ENCODE results near the gene CCND2. TPM values are rescaled to one million over a fixed set of nuclear protein-coding genes. Genes with fewer than 3 reads are reported as not detected.
A peak's percentile ranks its signal among the peaks of the same experiment; 100 is the strongest.

Gene CCND2
- total and polyA plus RNA-seq, 9 of the 15 experiments (the other 6 are each of a cell fraction or from before 2014, with no cell fraction given), result 13.6 to 99.3 (median 39.6) TPM

DNA sequence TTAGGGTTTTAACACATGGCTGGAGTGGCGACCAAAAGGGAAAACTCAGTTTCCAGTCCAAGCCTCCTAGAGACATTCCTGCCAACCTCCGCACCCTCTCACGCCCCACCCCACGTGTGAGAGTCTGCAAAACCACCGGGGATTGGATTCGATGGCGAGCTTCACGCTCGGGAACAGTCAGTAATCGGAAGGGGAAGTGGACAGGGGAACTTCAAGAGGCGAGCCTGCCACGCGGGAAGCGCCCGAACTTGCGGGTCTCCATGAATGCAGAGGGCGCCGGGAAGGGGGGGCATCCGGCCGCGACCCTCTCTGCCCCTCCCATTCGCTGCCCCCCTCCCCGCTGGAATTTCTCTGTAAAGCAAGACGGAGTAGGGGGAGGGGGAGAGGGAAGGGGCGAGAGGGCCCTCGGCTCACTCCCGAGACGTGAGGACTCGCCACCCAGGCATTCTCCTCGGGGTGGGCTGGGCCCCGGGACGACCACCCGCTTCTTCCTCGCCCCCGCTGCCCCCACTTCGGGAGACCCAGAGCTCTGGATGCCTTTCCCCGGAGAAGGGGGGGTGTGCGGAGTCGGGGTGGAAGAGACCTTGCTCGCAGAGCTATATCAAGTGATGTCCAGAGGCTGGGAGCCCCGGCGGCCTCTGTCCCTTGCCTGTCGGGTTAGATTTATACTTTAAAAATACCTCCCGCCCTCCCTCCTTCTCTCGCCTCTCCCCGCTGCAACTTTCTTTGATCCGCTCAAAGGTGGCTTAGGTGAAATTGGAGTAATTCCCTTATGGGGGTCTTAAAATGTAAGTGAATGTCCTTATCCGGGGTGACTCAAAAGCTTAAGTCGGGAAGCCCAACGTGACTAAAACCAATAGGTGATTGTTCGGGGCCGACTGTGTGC, 2.5 kb upstream of the CCND2 start (continued):
- TF ChIP-seq, protein P1, sequence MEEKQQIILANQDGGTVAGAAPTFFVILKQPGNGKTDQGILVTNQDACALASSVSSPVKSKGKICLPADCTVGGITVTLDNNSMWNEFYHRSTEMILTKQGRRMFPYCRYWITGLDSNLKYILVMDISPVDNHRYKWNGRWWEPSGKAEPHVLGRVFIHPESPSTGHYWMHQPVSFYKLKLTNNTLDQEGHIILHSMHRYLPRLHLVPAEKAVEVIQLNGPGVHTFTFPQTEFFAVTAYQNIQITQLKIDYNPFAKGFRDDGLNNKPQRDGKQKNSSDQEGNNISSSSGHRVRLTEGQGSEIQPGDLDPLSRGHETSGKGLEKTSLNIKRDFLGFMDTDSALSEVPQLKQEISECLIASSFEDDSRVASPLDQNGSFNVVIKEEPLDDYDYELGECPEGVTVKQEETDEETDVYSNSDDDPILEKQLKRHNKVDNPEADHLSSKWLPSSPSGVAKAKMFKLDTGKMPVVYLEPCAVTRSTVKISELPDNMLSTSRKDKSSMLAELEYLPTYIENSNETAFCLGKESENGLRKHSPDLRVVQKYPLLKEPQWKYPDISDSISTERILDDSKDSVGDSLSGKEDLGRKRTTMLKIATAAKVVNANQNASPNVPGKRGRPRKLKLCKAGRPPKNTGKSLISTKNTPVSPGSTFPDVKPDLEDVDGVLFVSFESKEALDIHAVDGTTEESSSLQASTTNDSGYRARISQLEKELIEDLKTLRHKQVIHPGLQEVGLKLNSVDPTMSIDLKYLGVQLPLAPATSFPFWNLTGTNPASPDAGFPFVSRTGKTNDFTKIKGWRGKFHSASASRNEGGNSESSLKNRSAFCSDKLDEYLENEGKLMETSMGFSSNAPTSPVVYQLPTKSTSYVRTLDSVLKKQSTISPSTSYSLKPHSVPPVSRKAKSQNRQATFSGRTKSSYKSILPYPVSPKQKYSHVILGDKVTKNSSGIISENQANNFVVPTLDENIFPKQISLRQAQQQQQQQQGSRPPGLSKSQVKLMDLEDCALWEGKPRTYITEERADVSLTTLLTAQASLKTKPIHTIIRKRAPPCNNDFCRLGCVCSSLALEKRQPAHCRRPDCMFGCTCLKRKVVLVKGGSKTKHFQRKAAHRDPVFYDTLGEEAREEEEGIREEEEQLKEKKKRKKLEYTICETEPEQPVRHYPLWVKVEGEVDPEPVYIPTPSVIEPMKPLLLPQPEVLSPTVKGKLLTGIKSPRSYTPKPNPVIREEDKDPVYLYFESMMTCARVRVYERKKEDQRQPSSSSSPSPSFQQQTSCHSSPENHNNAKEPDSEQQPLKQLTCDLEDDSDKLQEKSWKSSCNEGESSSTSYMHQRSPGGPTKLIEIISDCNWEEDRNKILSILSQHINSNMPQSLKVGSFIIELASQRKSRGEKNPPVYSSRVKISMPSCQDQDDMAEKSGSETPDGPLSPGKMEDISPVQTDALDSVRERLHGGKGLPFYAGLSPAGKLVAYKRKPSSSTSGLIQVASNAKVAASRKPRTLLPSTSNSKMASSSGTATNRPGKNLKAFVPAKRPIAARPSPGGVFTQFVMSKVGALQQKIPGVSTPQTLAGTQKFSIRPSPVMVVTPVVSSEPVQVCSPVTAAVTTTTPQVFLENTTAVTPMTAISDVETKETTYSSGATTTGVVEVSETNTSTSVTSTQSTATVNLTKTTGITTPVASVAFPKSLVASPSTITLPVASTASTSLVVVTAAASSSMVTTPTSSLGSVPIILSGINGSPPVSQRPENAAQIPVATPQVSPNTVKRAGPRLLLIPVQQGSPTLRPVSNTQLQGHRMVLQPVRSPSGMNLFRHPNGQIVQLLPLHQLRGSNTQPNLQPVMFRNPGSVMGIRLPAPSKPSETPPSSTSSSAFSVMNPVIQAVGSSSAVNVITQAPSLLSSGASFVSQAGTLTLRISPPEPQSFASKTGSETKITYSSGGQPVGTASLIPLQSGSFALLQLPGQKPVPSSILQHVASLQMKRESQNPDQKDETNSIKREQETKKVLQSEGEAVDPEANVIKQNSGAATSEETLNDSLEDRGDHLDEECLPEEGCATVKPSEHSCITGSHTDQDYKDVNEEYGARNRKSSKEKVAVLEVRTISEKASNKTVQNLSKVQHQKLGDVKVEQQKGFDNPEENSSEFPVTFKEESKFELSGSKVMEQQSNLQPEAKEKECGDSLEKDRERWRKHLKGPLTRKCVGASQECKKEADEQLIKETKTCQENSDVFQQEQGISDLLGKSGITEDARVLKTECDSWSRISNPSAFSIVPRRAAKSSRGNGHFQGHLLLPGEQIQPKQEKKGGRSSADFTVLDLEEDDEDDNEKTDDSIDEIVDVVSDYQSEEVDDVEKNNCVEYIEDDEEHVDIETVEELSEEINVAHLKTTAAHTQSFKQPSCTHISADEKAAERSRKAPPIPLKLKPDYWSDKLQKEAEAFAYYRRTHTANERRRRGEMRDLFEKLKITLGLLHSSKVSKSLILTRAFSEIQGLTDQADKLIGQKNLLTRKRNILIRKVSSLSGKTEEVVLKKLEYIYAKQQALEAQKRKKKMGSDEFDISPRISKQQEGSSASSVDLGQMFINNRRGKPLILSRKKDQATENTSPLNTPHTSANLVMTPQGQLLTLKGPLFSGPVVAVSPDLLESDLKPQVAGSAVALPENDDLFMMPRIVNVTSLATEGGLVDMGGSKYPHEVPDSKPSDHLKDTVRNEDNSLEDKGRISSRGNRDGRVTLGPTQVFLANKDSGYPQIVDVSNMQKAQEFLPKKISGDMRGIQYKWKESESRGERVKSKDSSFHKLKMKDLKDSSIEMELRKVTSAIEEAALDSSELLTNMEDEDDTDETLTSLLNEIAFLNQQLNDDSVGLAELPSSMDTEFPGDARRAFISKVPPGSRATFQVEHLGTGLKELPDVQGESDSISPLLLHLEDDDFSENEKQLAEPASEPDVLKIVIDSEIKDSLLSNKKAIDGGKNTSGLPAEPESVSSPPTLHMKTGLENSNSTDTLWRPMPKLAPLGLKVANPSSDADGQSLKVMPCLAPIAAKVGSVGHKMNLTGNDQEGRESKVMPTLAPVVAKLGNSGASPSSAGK (IDR thresholded peaks at IDR 0.05), result peak; percentile 88
- peak; percentile 28; the same call in 1 of the 2 replicates for TF ChIP-seq PHF8 (IDR thresholded peaks at IDR 0.05; ENCODE audit: borderline replicate concordance, low read length)
- 0 out of 2 replicates have a peak, but pooled peaks have one; percentile 29 for TF ChIP-seq SMAD4 (CRISPR knock-in tag; conservative IDR thresholded peaks at IDR 0.05)
- TF ChIP-seq HIVEP1 (CRISPR knock-in tag; IDR thresholded peaks at IDR 0.05), result no peak
- no peak for TF ChIP-seq CHCHD3 (CRISPR knock-in tag; IDR thresholded peaks at IDR 0.05)
- no peak for TF ChIP-seq SAP30 (IDR thresholded peaks at IDR 0.05; ENCODE audit: borderline replicate concordance, insufficient read depth, low read depth, low read length, poor library complexity, severe bottlenecking)
- TF ChIP-seq, protein P2, sequence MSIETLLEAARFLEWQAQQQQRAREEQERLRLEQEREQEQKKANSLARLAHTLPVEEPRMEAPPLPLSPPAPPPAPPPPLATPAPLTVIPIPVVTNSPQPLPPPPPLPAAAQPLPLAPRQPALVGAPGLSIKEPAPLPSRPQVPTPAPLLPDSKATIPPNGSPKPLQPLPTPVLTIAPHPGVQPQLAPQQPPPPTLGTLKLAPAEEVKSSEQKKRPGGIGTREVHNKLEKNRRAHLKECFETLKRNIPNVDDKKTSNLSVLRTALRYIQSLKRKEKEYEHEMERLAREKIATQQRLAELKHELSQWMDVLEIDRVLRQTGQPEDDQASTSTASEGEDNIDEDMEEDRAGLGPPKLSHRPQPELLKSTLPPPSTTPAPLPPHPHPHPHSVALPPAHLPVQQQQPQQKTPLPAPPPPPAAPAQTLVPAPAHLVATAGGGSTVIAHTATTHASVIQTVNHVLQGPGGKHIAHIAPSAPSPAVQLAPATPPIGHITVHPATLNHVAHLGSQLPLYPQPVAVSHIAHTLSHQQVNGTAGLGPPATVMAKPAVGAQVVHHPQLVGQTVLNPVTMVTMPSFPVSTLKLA (conservative IDR thresholded peaks at IDR 0.05), result peak in 1 of 2 experiments; percentile 48; a peak in 1 of 4 replicates
- no peak for TF ChIP-seq ZNF384 (IDR thresholded peaks at IDR 0.05; ENCODE audit: low read depth, low read length)
- no peak for TF ChIP-seq SRSF3 (IDR thresholded peaks at IDR 0.05; ENCODE audit: insufficient read depth, low read length)
- TF ChIP-seq POU5F1 (IDR thresholded peaks at IDR 0.05; ENCODE audit: borderline replicate concordance, low read depth, low read length, partially characterized antibody), result no peak
- TF ChIP-seq, protein P3, sequence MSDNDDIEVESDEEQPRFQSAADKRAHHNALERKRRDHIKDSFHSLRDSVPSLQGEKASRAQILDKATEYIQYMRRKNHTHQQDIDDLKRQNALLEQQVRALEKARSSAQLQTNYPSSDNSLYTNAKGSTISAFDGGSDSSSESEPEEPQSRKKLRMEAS (CRISPR knock-in tag; IDR thresholded peaks at IDR 0.05), result peak; percentile 45; the same call in 1 of the 2 replicates
- no peak for TF ChIP-seq TRIM28 (IDR thresholded peaks at IDR 0.05)
- TF ChIP-seq ZNF444 (CRISPR knock-in tag; IDR thresholded peaks at IDR 0.05), result no peak
- no peak for TF ChIP-seq ZC3H8 (IDR thresholded peaks at IDR 0.05)

Data from K562 (cell line).